Body of pancreas (tissue), 4 donors: ENCODE data around the gene SERTAD1. TPM values are rescaled to one million over a fixed set of nuclear protein-coding genes. Genes with fewer than 3 reads are reported as not detected.

ENCODE experiments used
- ATAC-seq: fragments of 150-250 bp; one replicate; pipeline ENCODE4 v1.9.1; 2016
- DNase-seq, 4 donors: peaks; one replicate each; pipeline ENCODE4 v3.0.0-alpha.2; 2019
- H3K27ac ChIP-seq, 4 donors: fragments of 200-600 bp; sonication (generic); 1 replicate in 3 of 4; 2 replicates in 1 of 4; pipeline versions ENCODE4 v1.5.1 to v1.6.1; 2016 to 2019; ENCODE audit warnings: mild to moderate bottlenecking in 1 of 4, mixed read lengths in 1 of 4, moderate library complexity in 1 of 4
- H3K27me3 ChIP-seq, 2 donors: fragments of 200-600 bp; sonication (generic); one replicate each; pipeline ENCODE4 v1.6.0; 2016; ENCODE audit warnings: mild to moderate bottlenecking in 1 of 2
- H3K36me3 ChIP-seq, 2 donors: fragments of 200-600 bp; sonication (generic); replicated peaks in 1 of 2; 2 replicates each; pipeline ENCODE4 v1.5.1; 2016; ENCODE audit warnings: low read depth in 2 of 2; ENCODE audit not compliant: insufficient read depth in 1 of 2
- H3K4me1 ChIP-seq: fragments of 200-600 bp; sonication (generic); one replicate; pipeline ENCODE4 v1.6.0; 2016
- H3K4me3 ChIP-seq, 2 donors: fragments of 200-600 bp; sonication (generic); 1 replicate in 1 of 2; 2 replicates in 1 of 2; pipeline ENCODE4 v1.5.1; 2016 to 2019
- H3K9me3 ChIP-seq, 3 donors: fragments of 200-600 bp; sonication (generic); 1 replicate in 2 of 3; 2 replicates in 1 of 3; pipeline ENCODE4 v1.5.1; 2016
- POLR2A ChIP-seq, 3 donors: fragments of 450-650 bp; IDR thresholded peaks; one replicate each; pipeline ENCODE4 v1.6.1; 2016; ENCODE audit warnings: antibody characterized with exemption in 3 of 3, mild to moderate bottlenecking in 2 of 3
- WGBS, 2 donors: methylation state at CpG; one replicate each; pipeline ENCODE4 v1.1.5; 2017; 5-methylcytosine and 5-hydroxymethylcytosine counted together
- intact Hi-C: fragments of 100-400 bp; cut with DNase I; formaldehyde crosslinking; loops from one replicate; pipeline ENCODE4 v1.15.1; 2023
- total RNA-seq, 2 donors: library from RNA; depleted of rRNA; stranded (reverse); fragments of >200 nt; gene quantifications; one replicate each; pipeline ENCODE4 v1.1.0, GENCODE V29; 2016
- TF ChIP-seq, protein P1 (sequence below), 7 experiments: fragments of 450-650 bp in 4 of 7; fragments of 200-600 bp in 3 of 7; sonication (generic) in 3 of 7; IDR thresholded peaks; one replicate each; pipeline ENCODE4 v1.5.1; 2016 to 2019; ENCODE audit warnings: antibody characterized with exemption in 7 of 7

SERTAD1 gene
- total RNA-seq, 2 donors from 2014 or later = 6.9 to 7.3 TPM

DNA sequence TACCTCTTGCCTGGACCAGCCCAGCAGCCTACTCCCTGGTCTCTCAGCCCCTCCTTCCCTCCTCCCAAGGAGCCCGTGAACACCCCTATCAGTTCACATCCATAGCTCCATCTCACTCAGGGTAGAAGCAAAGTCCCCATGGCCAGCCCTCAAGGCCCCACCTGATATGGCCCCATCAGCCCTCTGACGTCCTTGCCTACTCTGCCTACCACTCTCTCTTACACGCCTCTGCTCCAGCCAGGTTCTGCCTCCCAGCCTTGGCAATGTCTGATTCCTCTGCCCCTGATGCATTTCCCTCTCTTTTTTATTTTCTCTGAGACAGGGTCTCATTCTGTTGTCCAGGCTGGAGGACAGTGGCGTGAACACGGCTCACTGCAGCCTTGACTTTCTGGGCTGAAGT is 26.2 kb upstream of the SERTAD1 start:
- WGBS, 2 donors = 60 to 65% methylated on average over 5 of the region's 5 CpGs
- ATAC-seq = peak; percentile 18
- H3K36me3 ChIP-seq = peaks cover 0 to 4% of the 10 kb centered on the region in 2 donors

GRCh38 chr19:40450664-40451063 is 24.9 kb upstream of the SERTAD1 start:
- Histone ChIP-seq H3K36me3 (peaks cover 0 to 4% of the 10 kb centered on the region in 2 donors), H3K9me3 (no peaks in the 10 kb centered on the region), H3K27ac (no peak overlapping the region), H3K4me1 (no peaks in the 10 kb centered on the region), H3K4me3 (no peak overlapping the region), H3K27me3 (no peaks in the 10 kb centered on the region)
- TF ChIP-seq, protein P1, sequence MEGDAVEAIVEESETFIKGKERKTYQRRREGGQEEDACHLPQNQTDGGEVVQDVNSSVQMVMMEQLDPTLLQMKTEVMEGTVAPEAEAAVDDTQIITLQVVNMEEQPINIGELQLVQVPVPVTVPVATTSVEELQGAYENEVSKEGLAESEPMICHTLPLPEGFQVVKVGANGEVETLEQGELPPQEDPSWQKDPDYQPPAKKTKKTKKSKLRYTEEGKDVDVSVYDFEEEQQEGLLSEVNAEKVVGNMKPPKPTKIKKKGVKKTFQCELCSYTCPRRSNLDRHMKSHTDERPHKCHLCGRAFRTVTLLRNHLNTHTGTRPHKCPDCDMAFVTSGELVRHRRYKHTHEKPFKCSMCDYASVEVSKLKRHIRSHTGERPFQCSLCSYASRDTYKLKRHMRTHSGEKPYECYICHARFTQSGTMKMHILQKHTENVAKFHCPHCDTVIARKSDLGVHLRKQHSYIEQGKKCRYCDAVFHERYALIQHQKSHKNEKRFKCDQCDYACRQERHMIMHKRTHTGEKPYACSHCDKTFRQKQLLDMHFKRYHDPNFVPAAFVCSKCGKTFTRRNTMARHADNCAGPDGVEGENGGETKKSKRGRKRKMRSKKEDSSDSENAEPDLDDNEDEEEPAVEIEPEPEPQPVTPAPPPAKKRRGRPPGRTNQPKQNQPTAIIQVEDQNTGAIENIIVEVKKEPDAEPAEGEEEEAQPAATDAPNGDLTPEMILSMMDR (IDR thresholded peaks at IDR 0.05) = no peak
- TF ChIP-seq POLR2A (IDR thresholded peaks at IDR 0.05) = no peak
- 79 to 85% methylated on average over 4 of the region's 4 CpGs for WGBS, 2 donors
- intact Hi-C loops = no loop called here
- DNase-seq = no peak
- no peak for ATAC-seq

More for the DNA sequence above, 26.2 kb upstream of the SERTAD1 start:
- Histone ChIP-seq H3K27ac (no peak overlapping the region), H3K27me3 (no peaks in the 10 kb centered on the region), H3K9me3 (no peaks in the 10 kb centered on the region), H3K4me3 (no peak overlapping the region), H3K4me1 (no peaks in the 10 kb centered on the region)
- no peak for DNase-seq
- intact Hi-C loops = no loop called here
- no peak for TF ChIP-seq POLR2A (IDR thresholded peaks at IDR 0.05)
- TF ChIP-seq, protein P1 (IDR thresholded peaks at IDR 0.05) = no peak

- intact Hi-C loops = no loop called here
- peaks cover 0 to 4% of the 10 kb centered on the region in 2 donors for H3K36me3 ChIP-seq
- no peaks in the 10 kb centered on the region for H3K9me3 ChIP-seq
- no peak for ATAC-seq
- H3K4me1 ChIP-seq = peaks cover 5% of the 10 kb centered on the region
- no peak overlapping the region for H3K4me3 ChIP-seq
- DNase-seq = no peak
- H3K27ac ChIP-seq = no peak overlapping the region
- H3K27me3 ChIP-seq = no peaks in the 10 kb centered on the region
- WGBS, 2 donors = 87 to 94% methylated on average over 4 of the region's 4 CpGs
- TF ChIP-seq, protein P1 (IDR thresholded peaks at IDR 0.05) = no peak
- TF ChIP-seq POLR2A (IDR thresholded peaks at IDR 0.05) = no peak
Measured at GRCh38 chr19:40449506-40449905, 23.7 kb upstream of the SERTAD1 start.

DNA sequence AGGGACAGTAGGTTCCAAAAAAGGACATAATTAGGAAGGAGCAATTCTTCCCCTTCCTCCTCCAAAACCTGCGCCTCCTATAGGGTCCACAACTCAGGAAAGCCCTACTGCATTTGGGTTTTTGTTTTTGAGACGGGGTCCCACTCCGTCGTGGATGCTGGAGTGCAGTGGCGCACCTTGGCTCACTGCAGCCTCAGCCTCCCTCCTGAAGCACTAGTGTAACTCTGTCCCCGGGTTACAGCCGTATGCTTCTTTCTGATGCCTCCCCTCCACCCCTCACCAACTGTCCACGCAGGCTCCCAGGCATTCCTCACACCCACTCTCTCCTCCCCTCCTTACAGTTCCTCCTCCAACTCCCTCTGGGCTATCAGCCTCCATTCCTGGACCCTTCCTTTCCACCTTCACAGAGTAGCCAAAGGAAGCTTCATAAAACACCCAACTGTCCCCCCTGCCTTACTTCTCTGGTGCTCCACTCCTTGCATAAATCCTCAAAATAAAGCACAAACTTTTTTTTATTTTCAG is 20.5 kb upstream of the SERTAD1 start:
- WGBS, 2 donors = 62 to 77% methylated on average over 8 of the region's 8 CpGs
- no peak for ATAC-seq
- intact Hi-C loops = no loop called here
- Histone ChIP-seq H3K36me3 (peaks cover 0 to 4% of the 10 kb centered on the region in 2 donors), H3K4me3 (no peak overlapping the region), H3K9me3 (no peaks in the 10 kb centered on the region), H3K27ac (no peak overlapping the region), H3K4me1 (peaks cover 21% of the 10 kb centered on the region), H3K27me3 (no peaks in the 10 kb centered on the region)
- TF ChIP-seq, protein P1 (IDR thresholded peaks at IDR 0.05) = no peak
- TF ChIP-seq POLR2A (IDR thresholded peaks at IDR 0.05) = no peak
- no peak for DNase-seq

DNA sequence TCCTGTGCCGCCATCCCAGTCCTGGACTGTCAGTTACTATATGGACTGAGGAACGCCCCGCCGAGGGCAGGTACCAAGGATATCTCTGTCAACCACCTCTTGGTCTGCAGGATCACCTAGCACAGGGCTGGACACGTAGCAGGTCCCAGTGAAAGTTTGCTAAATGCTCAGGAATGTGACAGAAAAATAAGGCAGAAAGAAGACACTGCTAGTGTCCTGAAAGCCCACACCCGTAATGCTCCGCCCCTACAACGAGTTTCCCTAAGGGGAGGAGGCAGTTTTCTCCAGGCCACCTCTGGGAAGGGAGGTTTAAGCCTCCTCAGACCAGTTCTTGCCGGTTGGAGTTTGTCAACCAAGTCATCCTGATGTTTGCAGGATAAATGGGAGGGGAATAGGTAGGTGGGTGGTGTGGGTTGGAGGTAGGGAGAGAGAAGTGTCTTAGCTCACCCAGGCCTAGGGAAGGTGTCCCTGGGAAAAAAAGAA is 20.0 kb upstream of the SERTAD1 start:
- no peak overlapping the region for H3K4me3 ChIP-seq
- ATAC-seq = no peak
- peaks cover 21% of the 10 kb centered on the region for H3K4me1 ChIP-seq
- H3K27ac ChIP-seq = no peak overlapping the region
- TF ChIP-seq POLR2A (IDR thresholded peaks at IDR 0.05) = no peak
- TF ChIP-seq, protein P1 (IDR thresholded peaks at IDR 0.05) = no peak
- 44 to 55% methylated on average over 5 to 9 of the region's 9 CpGs for WGBS, 2 donors
- no peak for DNase-seq
- H3K27me3 ChIP-seq = no peaks in the 10 kb centered on the region
- no peaks in the 10 kb centered on the region for H3K9me3 ChIP-seq
- intact Hi-C loops = no loop called here
- H3K36me3 ChIP-seq = peaks cover 0 to 7% of the 10 kb centered on the region in 2 donors
